Fibroblast of skin of right quadriceps (primary cell): Measurements from ENCODE around the gene CAPN9.
"Not testable (repeated sequence)": the region's sequence is repeated elsewhere in the genome, so short reads cannot be mapped to it uniquely, and the experiment has no call there.

ENCODE experiments used
- DNase-seq: peaks from one replicate; pipeline ENCODE4 v3.0.0-alpha.2; 2013

The CAPN9 gene

GRCh38 chr1:230749150-230749549 lies 2.0 kb downstream of the CAPN9 start:
- no peak for DNase-seq

- DNase-seq: no peak
Observed at GRCh38 chr1:230749635-230750034, 2.4 kb downstream of the CAPN9 start.

- DNase-seq: no peak
Observed at GRCh38 chr1:230750576-230750975, 3.4 kb downstream of the CAPN9 start.

GRCh38 chr1:230750986-230751625 lies 3.9 kb downstream of the CAPN9 start:
- no peak for DNase-seq

- DNase-seq: no peak
Observed at GRCh38 chr1:230752407-230752806, 5.2 kb downstream of the CAPN9 start.

GRCh38 chr1:230753191-230753585 lies 6.0 kb downstream of the CAPN9 start:
- no peak for DNase-seq

- DNase-seq: peak; percentile 58
Observed at GRCh38 chr1:230753586-230754251, 6.5 kb downstream of the CAPN9 start.

- DNase-seq: peak; percentile 17
Observed at GRCh38 chr1:230754796-230755195, 7.6 kb downstream of the CAPN9 start.

GRCh38 chr1:230757856-230758708 lies 10.9 kb downstream of the CAPN9 start:
- DNase-seq: no peak

- peak; percentile 51 for DNase-seq
Observed at GRCh38 chr1:230758709-230759368, 11.7 kb downstream of the CAPN9 start.

- DNase-seq: no peak
Observed at GRCh38 chr1:230759369-230760065, 12.3 kb downstream of the CAPN9 start.

- DNase-seq: no peak
Observed at GRCh38 chr1:230760360-230760827, 13.2 kb downstream of the CAPN9 start.

GRCh38 chr1:230761443-230762167 lies 14.4 kb downstream of the CAPN9 start:
- DNase-seq: no peak

GRCh38 chr1:230763927-230764591 lies 16.9 kb downstream of the CAPN9 start:
- no peak for DNase-seq

GRCh38 chr1:230766318-230766717 lies 19.1 kb downstream of the CAPN9 start:
- DNase-seq: no peak

GRCh38 chr1:230767859-230768612 lies 20.8 kb downstream of the CAPN9 start:
- DNase-seq: not testable (repeated sequence)

GRCh38 chr1:230768903-230769570 lies 21.8 kb downstream of the CAPN9 start:
- DNase-seq: peak; percentile 70

GRCh38 chr1:230770317-230770716 lies 23.1 kb downstream of the CAPN9 start:
- DNase-seq: no peak

- no peak for DNase-seq
Observed at GRCh38 chr1:230771773-230772354, 24.7 kb downstream of the CAPN9 start.
